DMS114 treated with DMSO at 0.1 percent for 48 hours (cell line): ENCODE measurements around the gene RPL14.
A peak's percentile ranks its signal among the peaks of the same experiment; 100 is the strongest.
"Not testable (repeated sequence)": the region's sequence is repeated elsewhere in the genome, so short reads cannot be mapped to it uniquely, and the experiment has no call there.

Source experiments
- DNase-seq: peaks from one replicate; lab custom pipeline; 2025; ENCODE audit not compliant: unreplicated experiment; lab: John Stamatoyannopoulos, UW

RPL14 gene

DNA sequence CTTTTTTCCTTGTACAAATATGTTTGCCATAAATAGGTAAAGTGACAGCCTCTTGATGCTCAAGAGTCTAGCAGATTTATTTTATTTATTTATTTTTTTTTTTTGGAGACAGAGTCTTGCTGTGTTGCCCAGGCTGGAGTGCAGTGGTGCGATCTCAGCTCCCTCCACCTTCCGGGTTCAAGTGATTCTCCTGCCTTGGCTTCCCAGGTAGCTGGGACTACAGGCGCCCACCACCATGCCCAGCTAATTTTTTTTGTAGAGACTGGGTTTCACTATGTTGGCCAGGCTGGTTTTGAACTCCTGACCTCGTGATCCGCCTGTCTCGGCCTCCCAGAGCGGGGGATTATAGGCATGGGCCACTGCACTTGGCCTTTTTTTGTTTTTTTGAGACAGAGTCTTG lies 5.7 kb downstream of the RPL14 start:
- DNase-seq: not testable (repeated sequence)

DNA sequence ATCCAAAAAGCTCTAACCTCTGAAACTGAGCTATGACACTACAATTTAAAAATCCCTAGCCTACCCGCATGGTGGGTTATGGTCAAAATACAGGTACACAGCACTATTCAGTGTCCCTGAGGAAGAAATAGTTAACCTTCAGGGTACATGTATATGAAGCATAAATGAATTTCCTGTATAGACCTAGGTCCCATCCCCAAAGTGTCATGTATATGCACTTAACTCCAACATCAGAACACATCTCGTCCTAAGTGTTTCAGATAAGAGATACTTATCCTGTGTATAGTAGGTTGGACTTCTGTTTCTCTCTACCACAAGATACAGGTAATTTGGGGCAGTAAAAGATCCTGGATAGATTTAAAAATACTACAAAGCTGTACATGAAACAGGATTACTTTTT lies 6.4 kb downstream of the RPL14 start:
- no peak for DNase-seq

DNA sequence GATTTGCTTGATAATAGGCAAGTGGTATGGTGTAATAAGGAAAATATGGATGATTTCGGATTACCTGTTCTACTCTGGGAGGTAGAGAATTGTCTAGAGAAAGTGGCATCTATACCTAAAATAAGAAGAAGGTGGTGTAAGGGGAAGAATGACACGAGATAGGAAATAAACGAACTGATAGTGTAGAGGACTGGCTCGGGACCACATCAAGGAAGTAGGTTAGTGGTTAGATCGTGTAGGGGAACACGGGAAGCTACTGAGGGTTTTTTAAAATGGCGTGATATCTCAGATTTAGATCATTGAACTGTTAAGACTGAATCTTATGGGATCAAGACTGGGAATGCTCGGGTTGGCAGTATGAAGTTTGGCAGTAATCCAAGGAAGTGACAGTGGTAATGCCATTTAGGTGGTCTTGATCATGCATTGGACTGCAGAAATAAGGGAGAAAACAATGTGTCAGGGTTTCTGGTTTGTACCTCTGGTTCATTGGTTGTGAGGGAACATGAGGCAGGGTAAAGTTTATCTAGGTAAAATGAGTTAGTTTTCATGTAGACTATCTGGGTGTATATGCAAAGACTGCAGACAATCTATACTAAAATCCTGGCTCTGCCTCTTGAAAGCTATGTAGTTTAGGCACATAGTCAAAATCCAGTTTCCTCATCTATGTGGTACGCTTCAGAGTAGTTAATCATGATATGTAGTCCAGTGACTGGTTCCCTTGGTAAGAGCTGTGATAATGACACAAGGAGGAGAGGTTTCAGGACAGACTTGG lies 7.4 kb downstream of the RPL14 start:
- no peak for DNase-seq

DNA sequence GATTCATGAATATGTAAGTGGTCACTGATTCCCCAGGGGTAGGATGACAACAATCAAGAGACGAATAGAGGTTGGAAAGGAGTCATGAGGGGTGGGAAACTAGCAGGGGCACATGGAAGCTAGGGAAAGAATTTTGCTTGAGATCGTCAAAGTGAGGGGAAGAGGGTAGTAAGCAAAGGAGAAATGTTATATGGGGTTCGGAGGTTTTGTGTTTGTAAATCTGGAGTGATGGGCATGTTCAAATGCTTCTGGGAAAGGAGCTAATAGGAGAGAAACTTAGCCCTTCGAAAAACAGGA lies 7.9 kb downstream of the RPL14 start:
- DNase-seq: no peak

DNA sequence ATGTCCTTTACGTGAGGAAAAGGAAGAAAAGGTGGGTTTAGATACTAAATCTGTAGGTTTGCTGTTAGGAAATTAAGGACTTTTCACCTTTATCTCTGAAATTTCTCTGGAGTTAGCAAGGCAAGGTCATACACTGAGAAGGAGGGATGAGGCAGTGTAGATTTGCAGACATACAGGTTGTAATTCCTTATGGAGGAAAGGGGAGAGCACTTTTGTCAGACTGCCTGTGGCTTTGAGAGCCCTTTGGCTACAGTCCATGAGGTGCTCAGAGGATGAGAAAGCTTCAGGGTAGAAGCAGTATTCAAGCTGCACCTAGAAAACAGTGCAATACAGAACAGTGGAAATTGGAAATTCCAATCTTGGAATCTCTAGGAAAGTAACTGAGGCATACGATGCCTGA lies 8.3 kb downstream of the RPL14 start:
- no peak for DNase-seq

DNA sequence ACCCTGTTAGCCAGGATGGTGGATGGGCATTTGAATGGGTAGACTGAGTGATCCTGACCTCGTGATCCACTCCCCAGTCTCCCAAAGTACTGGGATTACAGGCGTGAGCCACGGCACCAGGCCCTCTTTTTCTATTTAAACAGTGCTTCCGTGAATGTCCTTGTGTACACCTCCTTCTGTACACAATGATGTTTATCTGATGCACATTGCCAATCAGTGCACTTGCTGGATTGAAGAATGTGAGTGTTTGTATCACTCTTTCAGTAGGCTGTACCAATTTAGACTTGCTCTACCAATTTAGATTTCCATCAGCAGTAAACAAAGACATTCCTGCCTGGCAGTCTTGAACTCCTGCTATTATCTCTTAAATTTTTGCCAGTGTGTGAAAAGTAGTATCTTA lies 10.9 kb downstream of the RPL14 start:
- DNase-seq: no peak

DNA sequence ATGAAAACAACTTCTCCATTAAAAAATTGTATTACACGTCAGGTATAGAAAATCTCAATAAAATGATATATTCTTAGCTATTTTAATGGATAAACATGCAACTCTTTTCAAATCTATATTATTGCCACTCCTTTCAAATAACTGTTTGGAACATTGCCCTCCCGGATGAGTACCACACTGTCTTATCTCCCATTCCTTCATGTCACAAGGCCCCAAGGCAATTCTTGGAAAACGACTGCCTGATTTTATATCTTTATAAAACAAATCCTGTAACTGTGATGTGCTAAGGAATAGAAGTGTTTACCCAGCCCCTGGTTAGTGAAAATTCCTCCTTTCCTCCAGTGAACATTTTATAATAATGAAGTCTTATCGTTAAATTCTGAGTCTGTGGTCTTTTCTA lies 13.6 kb downstream of the RPL14 start:
- DNase-seq: no peak

DNA sequence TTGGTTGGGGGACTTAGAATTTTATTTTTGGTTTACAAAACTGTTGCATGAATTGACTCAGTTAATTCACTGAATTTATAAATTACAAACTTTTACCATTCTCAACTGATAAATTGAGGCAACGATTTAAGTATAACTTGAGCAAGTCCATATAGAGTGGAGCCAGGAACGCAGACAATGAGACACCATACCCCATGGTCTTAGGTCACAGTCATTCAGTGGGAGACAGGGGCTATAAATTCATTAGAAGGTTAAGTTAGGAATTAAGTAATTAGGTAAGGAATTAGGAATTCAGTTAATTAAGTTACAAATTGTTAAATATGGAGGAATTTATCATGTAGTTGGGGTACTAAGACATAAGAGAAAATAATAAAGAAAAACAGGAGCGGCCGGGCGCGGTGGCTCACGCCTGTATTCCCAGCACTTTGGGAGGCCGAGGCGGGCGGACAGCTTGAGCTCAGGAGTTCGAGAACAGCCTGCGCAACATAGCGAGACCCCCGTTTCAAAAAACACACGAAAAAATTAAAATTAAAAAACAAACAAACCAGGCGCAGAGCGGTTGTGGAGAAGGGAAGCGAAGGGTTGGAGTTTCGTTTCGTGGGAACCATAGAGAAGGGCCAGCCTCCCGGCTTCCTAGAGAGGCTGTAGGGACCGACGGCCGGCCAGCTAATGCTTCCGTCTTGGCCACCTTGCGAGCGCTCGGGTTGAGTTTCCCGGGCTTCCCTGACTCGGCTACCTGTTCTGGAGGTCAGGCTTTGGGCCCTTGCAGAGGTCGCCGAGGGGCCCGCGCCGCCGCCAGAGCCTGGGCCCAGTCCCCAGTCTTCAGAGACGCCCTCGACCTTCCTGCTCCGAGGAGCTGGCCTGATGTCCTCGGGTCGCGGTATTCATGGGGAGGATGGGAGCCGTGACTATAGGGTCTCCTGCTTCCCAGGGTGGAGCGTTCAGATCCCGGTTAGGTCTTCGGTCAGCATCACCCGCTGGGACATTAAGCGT lies 19.6 kb downstream of the RPL14 start, which contains the start of gene ZNF619:
ZNF619 (plus strand) TSS at position 645 of the 993 bp plus-strand sequence. CDS start 858 bp downstream, outside the sequence.
- peak; percentile 24 for DNase-seq

DNA sequence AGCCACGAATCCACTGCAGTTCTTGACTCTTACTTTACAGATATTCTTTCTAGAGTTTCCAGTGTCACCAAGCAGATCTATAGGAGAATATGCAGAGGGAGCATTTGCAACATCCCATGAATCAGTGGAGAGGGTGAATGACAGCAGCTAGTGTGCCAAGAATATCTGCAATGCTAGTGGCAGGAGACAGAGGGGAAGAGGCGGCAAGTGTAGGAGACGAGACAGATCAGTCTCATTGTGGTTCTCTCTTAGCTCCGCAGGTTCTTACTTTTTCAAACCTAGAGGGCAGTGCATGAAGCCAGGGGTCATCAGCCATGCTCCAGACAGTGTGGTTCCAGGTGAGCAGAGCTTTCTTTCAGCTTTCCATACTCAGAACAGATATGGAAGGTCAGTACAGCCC lies 20.5 kb downstream of the RPL14 start:
- no peak for DNase-seq

DNA sequence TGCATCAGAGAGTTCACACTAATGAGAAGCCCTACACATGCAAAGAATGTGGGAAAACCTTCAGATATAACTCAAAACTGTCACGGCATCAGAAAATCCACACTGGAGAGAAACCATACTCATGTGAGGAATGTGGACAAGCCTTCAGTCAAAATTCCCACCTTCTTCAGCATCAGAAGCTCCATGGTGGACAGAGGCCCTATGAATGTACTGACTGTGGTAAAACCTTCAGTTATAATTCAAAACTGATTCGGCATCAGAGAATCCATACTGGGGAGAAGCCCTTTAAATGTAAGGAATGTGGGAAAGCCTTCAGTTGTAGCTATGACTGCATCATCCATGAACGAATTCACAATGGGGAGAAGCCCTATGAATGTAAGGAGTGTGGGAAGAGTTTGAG lies 30.0 kb downstream of the RPL14 start:
- DNase-seq: no peak

DNA sequence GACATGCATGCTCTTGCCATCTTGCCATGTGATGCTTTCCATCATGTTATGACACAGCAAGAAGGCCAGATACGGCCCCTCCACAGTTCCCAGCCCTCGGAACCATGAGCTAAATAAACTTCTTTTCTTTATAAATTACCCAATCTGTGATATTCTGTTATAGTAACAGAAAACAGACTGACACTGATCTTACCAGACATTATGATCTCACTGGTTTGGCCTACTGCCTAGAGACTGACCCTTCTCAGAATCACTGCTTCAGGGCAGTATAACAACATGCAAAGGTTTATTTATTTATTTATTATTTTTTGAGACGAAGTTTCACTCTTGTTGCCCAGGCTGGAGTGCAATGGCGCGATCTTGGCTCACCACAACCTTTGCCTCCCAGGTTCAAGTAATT lies 33.8 kb downstream of the RPL14 start:
- no peak for DNase-seq

DNA sequence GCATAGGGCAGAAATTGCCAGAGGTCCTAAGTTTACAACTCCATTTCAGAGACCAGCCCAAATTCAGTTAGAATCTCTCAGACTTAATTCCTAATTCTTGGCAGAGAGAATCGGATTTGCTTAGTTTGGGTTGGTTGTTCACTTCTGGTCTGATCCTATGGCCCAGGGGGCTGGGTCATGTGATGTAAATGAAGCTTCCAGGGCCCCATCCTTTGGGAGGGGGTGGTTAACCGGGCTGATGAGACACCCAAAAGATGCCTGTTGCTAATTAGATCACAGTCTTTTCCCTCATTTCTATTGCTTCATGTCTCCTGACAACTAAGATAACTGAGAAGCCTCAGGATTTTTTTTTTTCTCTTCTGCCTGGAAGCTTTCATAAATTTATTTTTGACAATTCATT lies 37.6 kb downstream of the RPL14 start:
- no peak for DNase-seq

DNA sequence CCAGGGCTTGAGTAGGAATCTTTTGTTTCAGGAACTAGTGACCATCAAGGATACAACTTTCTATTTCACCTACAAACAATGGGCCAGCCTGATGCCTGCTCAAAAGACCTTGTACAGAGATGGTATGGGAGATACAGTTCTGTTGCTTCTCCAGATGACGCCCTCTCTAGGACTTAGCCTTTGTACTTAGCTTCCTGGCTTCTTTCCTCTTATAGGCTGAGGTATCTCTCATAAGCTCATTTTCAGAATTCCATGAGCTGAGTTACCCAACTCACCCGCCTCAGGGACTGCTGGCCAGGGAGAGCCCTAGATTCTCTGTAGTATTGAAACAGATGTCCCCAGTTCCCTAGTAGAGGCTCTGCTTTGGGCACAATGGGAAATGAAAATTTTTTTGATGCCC lies 40.1 kb downstream of the RPL14 start:
- DNase-seq: no peak

DNA sequence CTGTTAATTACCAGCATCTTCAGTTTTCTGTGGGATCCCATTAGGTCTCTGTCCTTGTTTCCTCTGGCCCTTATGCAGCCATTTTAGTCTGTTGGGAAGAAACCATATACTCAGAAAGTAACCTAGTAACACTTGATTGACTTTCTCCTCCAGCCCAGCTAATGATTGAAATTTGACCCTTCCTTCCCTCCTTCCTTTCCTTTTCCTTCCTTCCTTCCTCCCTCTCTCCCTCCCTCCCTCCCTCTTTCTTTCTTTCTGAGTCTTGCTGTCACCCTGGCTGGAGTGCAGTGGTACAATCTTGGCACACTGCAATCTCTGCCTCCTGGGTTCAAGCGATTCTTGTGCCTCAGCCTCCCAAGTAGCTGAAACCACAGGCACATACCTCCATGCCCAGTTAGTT lies 42.8 kb downstream of the RPL14 start:
- DNase-seq: no peak

DNA sequence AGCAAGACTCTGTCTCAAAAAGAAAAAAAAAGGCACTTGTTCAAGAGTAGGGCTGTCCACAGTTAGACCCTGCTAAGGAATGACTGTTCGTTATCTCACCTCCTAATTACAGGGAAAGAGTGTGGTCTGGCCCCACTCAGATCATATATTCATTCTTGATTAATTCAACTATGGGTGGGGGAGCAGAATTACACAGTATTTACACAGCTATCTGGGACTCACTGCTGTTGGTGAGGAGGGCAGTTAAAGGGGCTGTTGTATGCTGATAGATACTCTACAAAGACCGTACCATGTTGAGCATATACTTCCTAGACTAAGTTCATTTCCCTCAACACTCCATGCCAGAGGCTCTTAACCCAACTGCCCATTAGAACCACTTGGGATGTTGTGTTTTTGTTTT lies 44.9 kb downstream of the RPL14 start:
- DNase-seq: no peak

DNA sequence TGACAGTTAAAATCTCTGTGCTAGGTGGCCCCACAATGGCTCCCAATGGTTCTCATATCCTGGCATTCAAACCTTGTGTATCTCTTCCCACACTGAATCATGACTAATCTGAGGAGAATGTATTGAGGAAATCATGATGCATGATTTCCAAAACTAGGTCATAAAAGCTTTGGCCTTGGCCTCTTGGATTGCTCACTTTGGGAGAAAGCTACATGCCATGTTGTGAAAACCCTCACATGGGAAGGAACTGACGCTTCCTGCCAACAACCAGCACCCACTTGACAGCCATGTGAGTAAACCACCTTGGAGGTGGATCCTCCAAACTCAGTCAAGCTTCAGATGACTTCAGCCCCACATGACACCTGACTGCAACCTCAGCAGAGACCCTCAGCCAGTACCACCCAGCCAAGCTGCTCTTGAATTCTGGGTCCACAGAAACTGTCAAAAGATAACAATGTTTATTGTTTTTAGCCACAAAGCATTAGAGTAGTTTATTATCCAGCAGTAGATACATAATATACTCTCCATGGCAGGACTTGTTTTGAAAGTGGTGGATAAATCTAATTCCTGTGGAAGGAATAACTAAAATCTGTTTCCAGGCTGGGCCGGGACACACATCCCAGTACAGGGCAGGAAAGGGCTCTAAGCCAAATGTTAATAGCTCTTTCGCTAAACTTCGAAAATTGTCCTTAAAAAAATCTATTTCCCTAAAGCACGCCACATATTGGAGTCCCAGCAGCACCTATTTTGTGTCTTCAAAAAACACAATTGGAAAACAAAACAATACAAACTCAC lies 47.7 kb downstream of the RPL14 start:
- no peak for DNase-seq

DNA sequence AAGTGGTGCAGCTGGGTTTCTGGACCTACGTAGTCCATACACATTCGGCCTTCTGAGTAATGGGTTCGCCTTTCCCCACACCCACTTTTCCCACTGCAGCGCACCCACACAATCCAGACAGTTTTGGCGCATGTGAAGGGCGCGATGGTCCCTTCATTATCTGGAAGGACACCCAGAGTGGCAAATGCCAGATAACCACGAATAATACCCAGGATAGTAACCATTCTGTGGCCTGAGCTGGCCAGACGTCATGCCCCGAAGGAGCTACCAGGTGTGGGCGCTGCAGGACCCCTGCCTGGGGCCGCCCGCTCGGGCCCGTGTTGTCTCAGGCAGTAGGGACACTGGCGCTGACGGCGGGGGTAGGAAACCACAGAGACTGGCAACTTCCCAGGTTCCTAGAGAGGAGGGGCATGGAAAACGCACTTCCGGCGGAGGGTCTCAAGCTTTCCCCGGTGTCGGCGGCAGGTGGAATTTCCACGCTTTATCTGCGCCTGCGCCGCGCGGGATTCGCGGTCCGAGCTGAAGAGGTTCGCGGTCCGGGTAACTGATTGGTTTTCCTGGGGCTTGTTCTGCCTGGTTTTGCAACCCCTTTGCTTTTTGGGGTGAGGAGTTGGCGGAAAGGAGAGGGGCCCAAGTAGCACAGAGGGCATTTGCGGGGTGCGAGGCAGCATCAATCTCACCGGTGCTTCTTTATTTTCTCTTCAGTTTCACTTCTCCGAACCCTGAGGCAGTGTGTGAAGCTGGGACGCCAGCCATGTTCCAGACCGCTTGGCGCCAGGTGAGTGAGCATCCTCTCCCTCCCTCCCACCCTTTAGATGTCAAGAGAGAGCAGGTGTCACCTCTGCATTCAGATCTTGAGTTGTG lies 48.7 kb downstream of the RPL14 start, which contains the start of gene ZNF620:
ZNF620 (plus strand) TSS at position 441 of the 864 bp plus-strand sequence; CDS start at position 755, 314 bp downstream.
- peak; percentile 79 for DNase-seq

DNA sequence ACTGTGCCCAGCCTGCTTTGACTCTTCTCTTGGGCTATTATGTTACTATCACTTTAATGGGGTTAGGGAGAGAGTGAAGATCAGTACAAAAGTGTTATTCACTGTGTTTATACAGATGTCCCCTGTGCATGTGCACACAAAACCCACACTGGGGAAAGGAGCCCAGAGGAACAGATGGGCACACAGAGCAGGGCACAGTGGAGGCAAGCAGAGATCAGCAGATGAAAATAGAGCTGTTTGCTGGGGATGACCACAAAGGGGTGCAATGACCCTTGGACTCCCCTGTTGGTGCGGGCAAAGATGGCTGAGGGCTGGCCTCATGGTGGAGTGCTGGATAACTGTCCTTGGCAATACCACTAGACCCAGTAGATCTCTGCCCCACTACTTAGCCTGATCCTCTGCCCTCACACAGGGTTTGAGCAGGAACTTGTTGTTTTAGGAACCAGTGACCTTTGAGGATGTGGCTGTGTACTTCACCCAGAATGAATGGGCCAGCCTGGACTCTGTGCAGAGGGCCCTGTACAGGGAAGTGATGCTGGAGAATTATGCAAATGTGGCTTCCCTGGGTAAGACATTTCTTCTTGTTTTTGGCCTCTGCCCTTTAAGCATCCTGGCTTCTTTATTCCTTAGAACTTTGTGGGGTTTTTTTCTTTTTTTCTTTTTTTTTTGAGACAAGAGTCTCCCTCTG lies 54.0 kb downstream of the RPL14 start:
- no peak for DNase-seq

DNA sequence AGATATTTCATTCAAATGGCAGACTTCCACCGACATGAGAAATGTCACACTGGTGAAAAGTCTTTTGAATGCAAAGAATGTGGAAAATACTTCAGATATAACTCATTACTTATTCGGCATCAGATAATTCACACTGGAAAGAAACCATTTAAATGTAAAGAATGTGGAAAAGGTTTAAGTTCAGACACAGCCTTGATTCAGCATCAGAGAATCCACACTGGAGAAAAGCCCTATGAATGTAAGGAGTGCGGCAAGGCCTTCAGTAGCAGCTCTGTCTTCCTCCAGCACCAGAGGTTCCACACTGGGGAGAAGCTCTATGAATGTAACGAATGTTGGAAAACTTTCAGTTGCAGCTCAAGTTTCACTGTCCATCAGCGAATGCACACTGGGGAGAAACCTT lies 59.1 kb downstream of the RPL14 start:
- DNase-seq: no peak

DNA sequence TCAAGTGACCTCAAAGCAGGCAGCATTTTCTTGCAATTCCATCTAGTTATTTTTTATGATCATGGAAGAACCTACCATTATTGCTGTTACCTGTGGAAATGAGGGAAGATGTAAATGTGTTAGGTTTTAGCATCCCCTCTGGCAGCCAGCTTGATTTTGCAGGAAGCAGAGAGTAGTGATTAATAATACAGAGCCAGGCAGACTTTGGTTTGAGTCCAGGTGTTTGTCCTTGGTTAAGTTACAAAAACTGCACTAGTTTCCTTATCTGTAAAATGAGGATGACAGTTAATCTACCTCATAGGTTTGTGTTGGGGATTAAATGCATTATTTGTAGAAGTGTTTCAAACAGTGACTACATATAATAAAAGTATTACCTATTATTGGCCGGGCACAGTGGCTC lies 60.9 kb downstream of the RPL14 start:
- DNase-seq: no peak
